ENCODE data around the gene SRPK3. TPM values are rescaled to one million over a fixed set of nuclear protein-coding genes. Genes with fewer than 3 reads are reported as not detected.

The SRPK3 gene
- total and polyA plus RNA-seq, 2 experiments from 2014 or later, result 0.15 TPM; not detected in 1

GRCh38 chrX:153776611-153777045, 4.2 kb upstream of the SRPK3 start (continued):
- TF ChIP-seq, protein P1, sequence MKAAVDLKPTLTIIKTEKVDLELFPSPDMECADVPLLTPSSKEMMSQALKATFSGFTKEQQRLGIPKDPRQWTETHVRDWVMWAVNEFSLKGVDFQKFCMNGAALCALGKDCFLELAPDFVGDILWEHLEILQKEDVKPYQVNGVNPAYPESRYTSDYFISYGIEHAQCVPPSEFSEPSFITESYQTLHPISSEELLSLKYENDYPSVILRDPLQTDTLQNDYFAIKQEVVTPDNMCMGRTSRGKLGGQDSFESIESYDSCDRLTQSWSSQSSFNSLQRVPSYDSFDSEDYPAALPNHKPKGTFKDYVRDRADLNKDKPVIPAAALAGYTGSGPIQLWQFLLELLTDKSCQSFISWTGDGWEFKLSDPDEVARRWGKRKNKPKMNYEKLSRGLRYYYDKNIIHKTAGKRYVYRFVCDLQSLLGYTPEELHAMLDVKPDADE (IDR thresholded peaks at IDR 0.05), result no peak
- TF ChIP-seq, protein P2, sequence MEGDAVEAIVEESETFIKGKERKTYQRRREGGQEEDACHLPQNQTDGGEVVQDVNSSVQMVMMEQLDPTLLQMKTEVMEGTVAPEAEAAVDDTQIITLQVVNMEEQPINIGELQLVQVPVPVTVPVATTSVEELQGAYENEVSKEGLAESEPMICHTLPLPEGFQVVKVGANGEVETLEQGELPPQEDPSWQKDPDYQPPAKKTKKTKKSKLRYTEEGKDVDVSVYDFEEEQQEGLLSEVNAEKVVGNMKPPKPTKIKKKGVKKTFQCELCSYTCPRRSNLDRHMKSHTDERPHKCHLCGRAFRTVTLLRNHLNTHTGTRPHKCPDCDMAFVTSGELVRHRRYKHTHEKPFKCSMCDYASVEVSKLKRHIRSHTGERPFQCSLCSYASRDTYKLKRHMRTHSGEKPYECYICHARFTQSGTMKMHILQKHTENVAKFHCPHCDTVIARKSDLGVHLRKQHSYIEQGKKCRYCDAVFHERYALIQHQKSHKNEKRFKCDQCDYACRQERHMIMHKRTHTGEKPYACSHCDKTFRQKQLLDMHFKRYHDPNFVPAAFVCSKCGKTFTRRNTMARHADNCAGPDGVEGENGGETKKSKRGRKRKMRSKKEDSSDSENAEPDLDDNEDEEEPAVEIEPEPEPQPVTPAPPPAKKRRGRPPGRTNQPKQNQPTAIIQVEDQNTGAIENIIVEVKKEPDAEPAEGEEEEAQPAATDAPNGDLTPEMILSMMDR (conservative IDR thresholded peaks at IDR 0.05; ENCODE audit: low read depth in 2 of 2), result no peak
- TF ChIP-seq NANOG (IDR thresholded peaks at IDR 0.05; ENCODE audit: borderline replicate concordance) (no peak), ZNF114 (CRISPR knock-in tag; IDR thresholded peaks at IDR 0.05) (no peak), REST (IDR thresholded peaks at IDR 0.05; ENCODE audit: unreplicated experiment) (no peak), CREB1 (CRISPR knock-in tag; IDR thresholded peaks at IDR 0.05; ENCODE audit: low read depth) (no peak)

GRCh38 chrX:153777261-153778090, 3.4 kb upstream of the SRPK3 start:
- Histone ChIP-seq H3K27ac (ENCODE audit: low read depth) (no peak overlapping the region), H3F3A (replicated peaks; ENCODE audit: low read depth) (no peaks in the 10 kb centered on the region), H3K36me3 (ENCODE audit: insufficient read depth) (no peaks in the 10 kb centered on the region), H3K4me3 (no peak overlapping the region), H3K27me3 (ENCODE audit: insufficient read depth) (no peaks in the 10 kb centered on the region), H2AFZ (no peak overlapping the region), H3K4me2 (no peak overlapping the region), H4K20me1 (replicated peaks; ENCODE audit: insufficient read depth) (no peaks in the 10 kb centered on the region), H3K9me2 (ENCODE audit: insufficient read depth) (no peaks in the 10 kb centered on the region), H3K79me2 (replicated peaks; ENCODE audit: insufficient read depth) (no peaks in the 10 kb centered on the region), H3K4me1 (ENCODE audit: insufficient read depth) (no peaks in the 10 kb centered on the region)
- Mint-ChIP-seq H3K36me3 (ENCODE audit: low read depth) (no peaks in the 10 kb centered on the region), H3K27ac (no peak overlapping the region), H3K27me3 (ENCODE audit: insufficient read depth, low read depth, poor library complexity) (peaks cover 5% of the 10 kb centered on the region), H3K9me3 (no peaks in the 10 kb centered on the region), H3K4me3 (no peak overlapping the region), H3K4me1 (peaks cover 7% of the 10 kb centered on the region; the same call in 2 of the 3 replicates)
- ATAC-seq (no peak), DNase-seq (ENCODE audit: low spot score) (no peak)
- TF ChIP-seq JUNB (IDR thresholded peaks at IDR 0.05; ENCODE audit: unreplicated experiment) (no peak), POLR2AphosphoS5 (IDR thresholded peaks at IDR 0.05; ENCODE audit: low read depth) (no peak), ZNF114 (CRISPR knock-in tag; IDR thresholded peaks at IDR 0.05) (no peak), STAT1 (IDR thresholded peaks at IDR 0.05; ENCODE audit: unreplicated experiment) (no peak)
- TF ChIP-seq, protein P3, sequence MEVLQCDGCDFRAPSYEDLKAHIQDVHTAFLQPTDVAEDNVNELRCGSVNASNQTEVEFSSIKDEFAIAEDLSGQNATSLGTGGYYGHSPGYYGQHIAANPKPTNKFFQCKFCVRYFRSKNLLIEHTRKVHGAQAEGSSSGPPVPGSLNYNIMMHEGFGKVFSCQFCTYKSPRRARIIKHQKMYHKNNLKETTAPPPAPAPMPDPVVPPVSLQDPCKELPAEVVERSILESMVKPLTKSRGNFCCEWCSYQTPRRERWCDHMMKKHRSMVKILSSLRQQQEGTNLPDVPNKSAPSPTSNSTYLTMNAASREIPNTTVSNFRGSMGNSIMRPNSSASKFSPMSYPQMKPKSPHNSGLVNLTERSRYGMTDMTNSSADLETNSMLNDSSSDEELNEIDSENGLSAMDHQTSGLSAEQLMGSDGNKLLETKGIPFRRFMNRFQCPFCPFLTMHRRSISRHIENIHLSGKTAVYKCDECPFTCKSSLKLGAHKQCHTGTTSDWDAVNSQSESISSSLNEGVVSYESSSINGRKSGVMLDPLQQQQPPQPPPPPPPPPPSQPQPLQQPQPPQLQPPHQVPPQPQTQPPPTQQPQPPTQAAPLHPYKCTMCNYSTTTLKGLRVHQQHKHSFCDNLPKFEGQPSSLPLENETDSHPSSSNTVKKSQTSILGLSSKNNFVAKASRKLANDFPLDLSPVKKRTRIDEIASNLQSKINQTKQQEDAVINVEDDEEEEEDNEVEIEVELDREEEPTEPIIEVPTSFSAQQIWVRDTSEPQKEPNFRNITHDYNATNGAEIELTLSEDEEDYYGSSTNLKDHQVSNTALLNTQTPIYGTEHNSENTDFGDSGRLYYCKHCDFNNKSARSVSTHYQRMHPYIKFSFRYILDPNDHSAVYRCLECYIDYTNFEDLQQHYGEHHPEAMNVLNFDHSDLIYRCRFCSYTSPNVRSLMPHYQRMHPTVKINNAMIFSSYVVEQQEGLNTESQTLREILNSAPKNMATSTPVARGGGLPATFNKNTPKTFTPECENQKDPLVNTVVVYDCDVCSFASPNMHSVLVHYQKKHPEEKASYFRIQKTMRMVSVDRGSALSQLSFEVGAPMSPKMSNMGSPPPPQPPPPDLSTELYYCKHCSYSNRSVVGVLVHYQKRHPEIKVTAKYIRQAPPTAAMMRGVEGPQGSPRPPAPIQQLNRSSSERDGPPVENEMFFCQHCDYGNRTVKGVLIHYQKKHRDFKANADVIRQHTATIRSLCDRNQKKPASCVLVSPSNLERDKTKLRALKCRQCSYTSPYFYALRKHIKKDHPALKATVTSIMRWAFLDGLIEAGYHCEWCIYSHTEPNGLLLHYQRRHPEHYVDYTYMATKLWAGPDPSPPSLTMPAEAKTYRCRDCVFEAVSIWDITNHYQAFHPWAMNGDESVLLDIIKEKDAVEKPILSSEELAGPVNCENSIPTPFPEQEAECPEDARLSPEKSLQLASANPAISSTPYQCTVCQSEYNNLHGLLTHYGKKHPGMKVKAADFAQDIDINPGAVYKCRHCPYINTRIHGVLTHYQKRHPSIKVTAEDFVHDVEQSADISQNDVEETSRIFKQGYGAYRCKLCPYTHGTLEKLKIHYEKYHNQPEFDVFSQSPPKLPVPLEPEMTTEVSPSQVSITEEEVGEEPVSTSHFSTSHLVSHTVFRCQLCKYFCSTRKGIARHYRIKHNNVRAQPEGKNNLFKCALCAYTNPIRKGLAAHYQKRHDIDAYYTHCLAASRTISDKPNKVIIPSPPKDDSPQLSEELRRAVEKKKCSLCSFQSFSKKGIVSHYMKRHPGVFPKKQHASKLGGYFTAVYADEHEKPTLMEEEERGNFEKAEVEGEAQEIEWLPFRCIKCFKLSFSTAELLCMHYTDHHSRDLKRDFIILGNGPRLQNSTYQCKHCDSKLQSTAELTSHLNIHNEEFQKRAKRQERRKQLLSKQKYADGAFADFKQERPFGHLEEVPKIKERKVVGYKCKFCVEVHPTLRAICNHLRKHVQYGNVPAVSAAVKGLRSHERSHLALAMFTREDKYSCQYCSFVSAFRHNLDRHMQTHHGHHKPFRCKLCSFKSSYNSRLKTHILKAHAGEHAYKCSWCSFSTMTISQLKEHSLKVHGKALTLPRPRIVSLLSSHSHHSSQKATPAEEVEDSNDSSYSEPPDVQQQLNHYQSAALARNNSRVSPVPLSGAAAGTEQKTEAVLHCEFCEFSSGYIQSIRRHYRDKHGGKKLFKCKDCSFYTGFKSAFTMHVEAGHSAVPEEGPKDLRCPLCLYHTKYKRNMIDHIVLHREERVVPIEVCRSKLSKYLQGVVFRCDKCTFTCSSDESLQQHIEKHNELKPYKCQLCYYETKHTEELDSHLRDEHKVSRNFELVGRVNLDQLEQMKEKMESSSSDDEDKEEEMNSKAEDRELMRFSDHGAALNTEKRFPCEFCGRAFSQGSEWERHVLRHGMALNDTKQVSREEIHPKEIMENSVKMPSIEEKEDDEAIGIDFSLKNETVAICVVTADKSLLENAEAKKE (CRISPR knock-in tag; IDR thresholded peaks at IDR 0.05), result no peak
